Measurements from ENCODE around the gene BCO2.

The BCO2 gene

DNA sequence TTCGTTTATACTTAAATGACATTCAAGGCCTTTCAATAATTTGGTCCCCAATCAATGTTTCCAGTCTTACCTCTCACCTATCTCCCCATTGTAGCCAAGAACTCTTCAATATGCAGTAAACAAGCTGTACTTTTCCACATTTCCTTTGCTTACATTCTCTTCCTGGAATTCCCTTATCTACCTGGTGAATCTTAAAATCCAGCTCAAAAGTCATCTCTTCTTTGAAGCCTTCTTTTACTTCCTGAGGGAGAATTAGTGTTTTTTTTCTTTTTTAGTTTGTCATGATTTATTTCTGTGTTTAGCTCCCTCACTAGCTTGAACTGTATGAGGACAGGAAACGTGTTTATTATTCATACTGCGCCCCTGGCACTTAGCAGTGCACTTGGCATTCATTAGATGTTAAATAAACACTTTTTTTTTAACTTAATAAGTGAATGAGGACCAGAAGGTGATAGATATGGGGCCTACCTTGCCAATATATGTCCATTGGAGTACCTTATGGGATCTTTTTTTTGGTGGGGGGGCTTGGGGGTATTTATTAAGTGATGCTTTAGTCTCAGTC is 46.0 kb downstream of the BCO2 start:
- no peak overlapping the region for H3K4me3 ChIP-seq (ENCODE audit: low read depth, low read length)
- in situ Hi-C loops (cut with HindIII; ENCODE audit: low sequenced_read_pairs), result no loop called here
- DNase-seq (ENCODE audit: low read depth, low spot score), result no peak
- TF ChIP-seq, protein P1, sequence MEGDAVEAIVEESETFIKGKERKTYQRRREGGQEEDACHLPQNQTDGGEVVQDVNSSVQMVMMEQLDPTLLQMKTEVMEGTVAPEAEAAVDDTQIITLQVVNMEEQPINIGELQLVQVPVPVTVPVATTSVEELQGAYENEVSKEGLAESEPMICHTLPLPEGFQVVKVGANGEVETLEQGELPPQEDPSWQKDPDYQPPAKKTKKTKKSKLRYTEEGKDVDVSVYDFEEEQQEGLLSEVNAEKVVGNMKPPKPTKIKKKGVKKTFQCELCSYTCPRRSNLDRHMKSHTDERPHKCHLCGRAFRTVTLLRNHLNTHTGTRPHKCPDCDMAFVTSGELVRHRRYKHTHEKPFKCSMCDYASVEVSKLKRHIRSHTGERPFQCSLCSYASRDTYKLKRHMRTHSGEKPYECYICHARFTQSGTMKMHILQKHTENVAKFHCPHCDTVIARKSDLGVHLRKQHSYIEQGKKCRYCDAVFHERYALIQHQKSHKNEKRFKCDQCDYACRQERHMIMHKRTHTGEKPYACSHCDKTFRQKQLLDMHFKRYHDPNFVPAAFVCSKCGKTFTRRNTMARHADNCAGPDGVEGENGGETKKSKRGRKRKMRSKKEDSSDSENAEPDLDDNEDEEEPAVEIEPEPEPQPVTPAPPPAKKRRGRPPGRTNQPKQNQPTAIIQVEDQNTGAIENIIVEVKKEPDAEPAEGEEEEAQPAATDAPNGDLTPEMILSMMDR (IDR thresholded peaks at IDR 0.05; ENCODE audit: low read depth, low read length), result no peak

DNA sequence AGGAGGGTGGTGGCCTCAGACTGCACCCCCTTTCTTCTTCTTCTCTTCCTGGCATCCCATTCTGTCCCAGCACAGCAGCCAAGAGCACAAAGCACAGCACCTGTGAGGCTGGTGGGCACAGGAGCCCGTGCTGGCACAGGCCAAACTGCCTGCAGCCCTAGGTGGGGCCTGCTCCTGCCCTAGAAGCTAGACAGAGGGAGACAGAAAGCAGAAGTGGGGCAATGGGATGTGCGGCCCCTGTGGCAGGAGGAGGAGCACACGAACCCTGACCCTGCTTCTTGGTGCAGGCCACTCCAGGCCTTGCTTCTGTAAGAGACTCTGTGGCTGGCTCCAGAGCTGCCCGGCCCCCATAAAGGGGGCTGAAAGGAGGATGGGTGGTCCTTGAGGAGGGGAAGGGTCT is 47.0 kb downstream of the BCO2 start:
- TF ChIP-seq, protein P1 (IDR thresholded peaks at IDR 0.05; ENCODE audit: low read depth, low read length), result no peak
- in situ Hi-C loops (cut with HindIII; ENCODE audit: low sequenced_read_pairs), result no loop called here
- no peak overlapping the region for H3K4me3 ChIP-seq (ENCODE audit: low read depth, low read length)
- no peak for DNase-seq (ENCODE audit: low read depth, low spot score)

DNA sequence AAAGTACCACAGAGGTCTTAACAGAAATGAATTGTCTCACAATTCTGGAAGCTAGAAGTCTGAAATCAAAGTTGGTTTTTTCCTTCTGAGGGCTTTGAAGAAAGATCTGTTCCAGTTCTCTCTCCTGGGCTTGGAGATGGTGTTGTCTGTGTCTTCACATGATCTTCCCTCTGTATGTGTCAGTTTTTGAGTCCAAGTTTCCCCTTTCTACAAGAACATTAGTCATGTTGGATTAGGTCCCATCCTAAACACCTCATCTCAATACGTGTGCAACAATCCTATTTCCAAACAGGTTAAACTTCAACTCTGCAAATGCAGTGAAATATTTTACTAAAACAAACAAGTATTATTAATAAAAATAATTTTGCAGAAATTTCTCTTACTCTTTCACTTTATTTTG is 47.8 kb downstream of the BCO2 start:
- in situ Hi-C loops (cut with HindIII; ENCODE audit: low sequenced_read_pairs), result no loop called here
- no peak overlapping the region for H3K4me3 ChIP-seq (ENCODE audit: low read depth, low read length)
- TF ChIP-seq, protein P1 (IDR thresholded peaks at IDR 0.05; ENCODE audit: low read depth, low read length), result no peak
- no peak for DNase-seq (ENCODE audit: low read depth, low spot score)

DNA sequence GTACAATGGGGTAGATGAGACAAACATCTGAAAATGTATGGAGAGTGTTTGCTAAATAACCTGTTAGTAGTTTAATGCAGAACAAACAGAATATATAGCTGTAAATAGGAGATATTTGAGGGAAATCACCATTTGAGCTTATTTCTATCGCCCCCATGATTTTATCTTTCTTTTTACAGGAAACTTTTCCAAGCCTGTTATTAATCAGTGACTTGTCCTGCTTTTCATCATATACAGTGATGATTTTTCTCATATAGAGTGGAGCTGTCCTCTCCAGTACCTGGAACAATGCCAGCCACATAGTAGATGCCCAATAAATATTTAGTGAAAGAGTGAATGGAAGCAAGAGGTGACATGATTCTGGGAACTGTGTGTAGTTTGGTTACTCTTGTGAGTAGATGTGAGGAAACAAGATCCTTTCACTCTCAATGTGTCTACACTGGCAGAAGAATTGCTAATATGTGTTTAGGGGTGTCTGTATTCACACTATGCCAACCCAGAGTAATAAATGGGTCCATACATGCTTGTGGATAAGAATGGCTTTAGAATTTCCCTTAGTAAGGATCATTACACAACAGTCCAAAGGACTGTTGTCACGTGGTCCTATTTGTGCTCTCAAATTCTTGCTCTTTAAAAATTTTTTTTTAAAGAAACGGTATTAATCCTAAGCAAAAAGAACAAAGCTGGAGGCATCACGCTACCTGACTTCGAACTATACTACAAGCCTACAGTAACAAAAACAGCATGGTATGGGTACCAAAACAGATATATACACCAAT is 48.6 kb downstream of the BCO2 start:
- TF ChIP-seq, protein P1 (IDR thresholded peaks at IDR 0.05; ENCODE audit: low read depth, low read length), result no peak
- DNase-seq (ENCODE audit: low read depth, low spot score), result no peak
- in situ Hi-C loops (cut with HindIII; ENCODE audit: low sequenced_read_pairs), result no loop called here
- H3K4me3 ChIP-seq (ENCODE audit: low read depth, low read length), result no peak overlapping the region

DNA sequence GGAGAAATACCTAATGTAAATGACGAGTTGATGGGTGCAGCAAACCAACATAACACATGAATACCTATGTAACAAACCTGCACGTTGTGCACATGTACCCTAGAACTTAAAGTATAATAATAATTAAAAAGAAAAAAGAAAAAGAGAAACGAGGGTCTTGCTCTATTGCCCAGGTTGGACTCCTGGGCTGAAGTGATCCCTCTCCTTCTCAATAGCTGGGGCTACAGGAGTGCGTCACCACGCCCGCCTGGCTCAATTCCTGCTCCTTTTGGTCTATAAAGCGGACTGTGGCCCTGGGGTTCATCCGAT is 50.4 kb downstream of the BCO2 start:
- peak overlapping the region; percentile 77 for H3K4me3 ChIP-seq (ENCODE audit: low read depth, low read length)
- in situ Hi-C loops (cut with HindIII; ENCODE audit: low sequenced_read_pairs), result no loop called here
- DNase-seq (ENCODE audit: low read depth, low spot score), result no peak
- TF ChIP-seq, protein P1 (IDR thresholded peaks at IDR 0.05; ENCODE audit: low read depth, low read length), result no peak

DNA sequence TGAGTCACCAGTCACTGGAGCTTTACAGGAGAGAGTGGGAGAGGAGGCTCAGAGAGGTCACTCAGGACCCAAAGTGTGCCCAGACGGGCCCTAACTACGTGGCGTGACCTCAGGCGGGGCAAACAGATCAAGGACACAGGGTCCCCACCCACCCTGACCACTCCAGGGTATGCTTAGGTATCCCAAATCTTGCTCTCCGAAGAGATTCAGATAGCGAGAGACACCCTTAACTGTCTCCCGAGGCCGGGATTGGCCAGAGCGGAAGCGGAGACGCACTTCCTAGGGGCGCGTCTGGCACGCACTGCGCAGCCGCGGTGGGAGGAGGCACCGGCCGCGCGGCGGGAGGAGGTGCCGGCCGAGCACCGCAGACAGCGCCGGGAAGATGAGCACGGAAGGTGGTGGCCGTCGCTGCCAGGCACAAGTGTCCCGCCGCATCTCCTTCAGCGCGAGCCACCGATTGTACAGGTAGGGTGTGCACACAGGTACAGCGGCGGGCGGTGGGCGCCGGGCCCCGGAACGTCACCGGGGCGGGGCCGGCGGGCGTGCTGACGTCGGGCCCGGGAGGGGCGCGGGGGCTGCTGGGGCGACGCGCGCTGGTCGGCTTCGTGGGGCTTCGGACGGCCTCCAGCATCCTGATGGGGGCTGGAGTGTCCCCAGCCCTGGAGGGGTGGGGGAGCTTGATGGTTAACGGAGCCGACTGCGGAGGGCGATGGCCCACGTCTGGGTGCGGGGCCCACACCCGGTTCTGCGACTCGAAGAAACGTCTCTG is 50.9 kb downstream of the BCO2 start, which contains the start of gene PTS:
PTS (plus strand) TSS at position 367 of the 769 bp plus-strand sequence; CDS start at position 383, 16 bp downstream.
- TF ChIP-seq, protein P1 (IDR thresholded peaks at IDR 0.05; ENCODE audit: low read depth, low read length), result no peak
- peak within 1 kb of the TSS; percentile 77 for H3K4me3 ChIP-seq (ENCODE audit: low read depth, low read length)
- in situ Hi-C loops (cut with HindIII; ENCODE audit: low sequenced_read_pairs), result no loop called here
- peak; percentile 89 for DNase-seq (ENCODE audit: low read depth, low spot score)
